ENCODE measurements around the gene MFRP. TPM values are rescaled to one million over a fixed set of nuclear protein-coding genes. Genes with fewer than 3 reads are reported as not detected.
A peak's percentile ranks its signal among the peaks of the same experiment; 100 is the strongest.

The MFRP gene
- total and polyA plus RNA-seq, 9 of the 15 experiments (the other 6 are each of a cell fraction or from before 2014, with no cell fraction given) = not detected

DNA sequence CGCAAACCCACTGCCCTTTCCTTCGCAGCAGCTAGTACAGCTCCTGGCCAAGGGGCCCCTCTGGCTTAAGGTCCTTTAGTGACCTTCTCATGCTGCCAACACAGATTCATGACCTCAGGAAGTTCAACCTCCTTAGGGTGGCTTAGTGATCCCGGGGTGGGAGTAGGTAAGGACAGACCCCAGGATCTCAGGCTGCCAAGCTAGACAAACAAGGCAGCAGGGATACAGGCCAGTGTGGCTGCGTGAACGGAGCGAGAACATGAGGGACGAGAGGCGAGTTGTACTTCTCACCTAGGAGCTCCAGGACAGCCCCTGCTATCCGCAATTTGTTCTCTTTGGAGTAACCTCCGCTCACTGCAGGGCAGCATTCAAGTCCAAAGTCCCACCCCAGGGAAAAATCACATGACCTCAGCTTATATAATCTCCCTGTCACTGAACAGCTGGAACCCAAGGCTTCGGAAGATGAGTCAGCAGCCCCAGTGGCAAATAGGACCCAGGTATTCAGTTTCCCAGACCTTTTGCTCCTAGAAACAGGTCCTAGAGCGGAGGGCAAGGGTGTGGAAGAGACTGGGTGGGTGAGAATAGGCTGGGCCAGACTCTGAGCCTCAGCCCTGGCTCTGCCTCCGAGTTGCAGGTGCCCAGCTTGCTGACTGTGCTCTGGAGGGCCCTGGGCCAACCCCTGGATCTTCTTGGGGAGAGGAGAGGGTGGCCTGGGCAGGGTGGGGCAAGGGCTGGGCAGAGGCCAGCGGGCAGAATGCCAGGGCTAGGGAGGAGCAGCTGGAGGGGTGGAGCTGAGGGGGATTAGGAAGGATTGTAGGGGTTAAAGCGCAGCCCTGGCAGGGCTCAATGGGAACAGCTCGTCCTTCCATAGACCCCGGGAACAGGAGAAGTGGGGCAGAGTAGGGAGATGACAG, 21.9 kb upstream of the MFRP start (continued):
- TF ChIP-seq POLR2H (tag; IDR thresholded peaks at IDR 0.05; ENCODE audit: low read depth) (no peak), ZNF561 (CRISPR knock-in tag; conservative IDR thresholded peaks at IDR 0.05) (no peak), ZBTB7A (IDR thresholded peaks at IDR 0.05; ENCODE audit: borderline replicate concordance, control insufficient read depth, low read depth, low read length) (no peak), ZNF324 (CRISPR knock-in tag; IDR thresholded peaks at IDR 0.05) (no peak), MAFK (IDR thresholded peaks at IDR 0.05; ENCODE audit: low read length) (peak; percentile 80), NEUROD1 (IDR thresholded peaks at IDR 0.05; ENCODE audit: borderline replicate concordance, low read depth, low read length, partially characterized antibody) (no peak), NR2C1 (IDR thresholded peaks at IDR 0.05) (no peak), NR2C1 (tag; IDR thresholded peaks at IDR 0.05) (0 out of 2 replicates have a peak, but pooled peaks have one; percentile 19), CCAR2 (IDR thresholded peaks at IDR 0.05; ENCODE audit: low read depth, low read length) (no peak), PHF20 (IDR thresholded peaks at IDR 0.05; ENCODE audit: partially characterized antibody) (no peak), ZNF384 (IDR thresholded peaks at IDR 0.05; ENCODE audit: low read depth, low read length) (no peak), NFE2 (IDR thresholded peaks at IDR 0.05; ENCODE audit: low read depth) (peak; percentile 93), SRSF9 (IDR thresholded peaks at IDR 0.05; ENCODE audit: borderline replicate concordance, low read depth, low read length) (no peak), L3MBTL2 (IDR thresholded peaks at IDR 0.05) (0 out of 2 replicates have a peak, but pooled peaks have one; percentile 24), SMC3 (conservative IDR thresholded peaks at IDR 0.05; ENCODE audit: insufficient read depth, low read depth, low read length) (no peak), ERF (CRISPR knock-in tag; IDR thresholded peaks at IDR 0.05) (no peak), CBFA2T3 (IDR thresholded peaks at IDR 0.05) (0 out of 2 replicates have a peak, but pooled peaks have one; percentile 18), TBL1XR1 (IDR thresholded peaks at IDR 0.05; ENCODE audit: low read length in 2 of 2) (0 out of 4 replicates have a peak, but pooled peaks of 1 of the 2 experiments have one; percentile 30), CBFA2T2 (conservative IDR thresholded peaks at IDR 0.05) (peak; percentile 31)
- TF ChIP-seq, protein P1, sequence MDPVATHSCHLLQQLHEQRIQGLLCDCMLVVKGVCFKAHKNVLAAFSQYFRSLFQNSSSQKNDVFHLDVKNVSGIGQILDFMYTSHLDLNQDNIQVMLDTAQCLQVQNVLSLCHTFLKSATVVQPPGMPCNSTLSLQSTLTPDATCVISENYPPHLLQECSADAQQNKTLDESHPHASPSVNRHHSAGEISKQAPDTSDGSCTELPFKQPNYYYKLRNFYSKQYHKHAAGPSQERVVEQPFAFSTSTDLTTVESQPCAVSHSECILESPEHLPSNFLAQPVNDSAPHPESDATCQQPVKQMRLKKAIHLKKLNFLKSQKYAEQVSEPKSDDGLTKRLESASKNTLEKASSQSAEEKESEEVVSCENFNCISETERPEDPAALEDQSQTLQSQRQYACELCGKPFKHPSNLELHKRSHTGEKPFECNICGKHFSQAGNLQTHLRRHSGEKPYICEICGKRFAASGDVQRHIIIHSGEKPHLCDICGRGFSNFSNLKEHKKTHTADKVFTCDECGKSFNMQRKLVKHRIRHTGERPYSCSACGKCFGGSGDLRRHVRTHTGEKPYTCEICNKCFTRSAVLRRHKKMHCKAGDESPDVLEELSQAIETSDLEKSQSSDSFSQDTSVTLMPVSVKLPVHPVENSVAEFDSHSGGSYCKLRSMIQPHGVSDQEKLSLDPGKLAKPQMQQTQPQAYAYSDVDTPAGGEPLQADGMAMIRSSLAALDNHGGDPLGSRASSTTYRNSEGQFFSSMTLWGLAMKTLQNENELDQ (CRISPR knock-in tag; IDR thresholded peaks at IDR 0.05; ENCODE audit: borderline replicate concordance) = no peak
- TF ChIP-seq, protein P2, sequence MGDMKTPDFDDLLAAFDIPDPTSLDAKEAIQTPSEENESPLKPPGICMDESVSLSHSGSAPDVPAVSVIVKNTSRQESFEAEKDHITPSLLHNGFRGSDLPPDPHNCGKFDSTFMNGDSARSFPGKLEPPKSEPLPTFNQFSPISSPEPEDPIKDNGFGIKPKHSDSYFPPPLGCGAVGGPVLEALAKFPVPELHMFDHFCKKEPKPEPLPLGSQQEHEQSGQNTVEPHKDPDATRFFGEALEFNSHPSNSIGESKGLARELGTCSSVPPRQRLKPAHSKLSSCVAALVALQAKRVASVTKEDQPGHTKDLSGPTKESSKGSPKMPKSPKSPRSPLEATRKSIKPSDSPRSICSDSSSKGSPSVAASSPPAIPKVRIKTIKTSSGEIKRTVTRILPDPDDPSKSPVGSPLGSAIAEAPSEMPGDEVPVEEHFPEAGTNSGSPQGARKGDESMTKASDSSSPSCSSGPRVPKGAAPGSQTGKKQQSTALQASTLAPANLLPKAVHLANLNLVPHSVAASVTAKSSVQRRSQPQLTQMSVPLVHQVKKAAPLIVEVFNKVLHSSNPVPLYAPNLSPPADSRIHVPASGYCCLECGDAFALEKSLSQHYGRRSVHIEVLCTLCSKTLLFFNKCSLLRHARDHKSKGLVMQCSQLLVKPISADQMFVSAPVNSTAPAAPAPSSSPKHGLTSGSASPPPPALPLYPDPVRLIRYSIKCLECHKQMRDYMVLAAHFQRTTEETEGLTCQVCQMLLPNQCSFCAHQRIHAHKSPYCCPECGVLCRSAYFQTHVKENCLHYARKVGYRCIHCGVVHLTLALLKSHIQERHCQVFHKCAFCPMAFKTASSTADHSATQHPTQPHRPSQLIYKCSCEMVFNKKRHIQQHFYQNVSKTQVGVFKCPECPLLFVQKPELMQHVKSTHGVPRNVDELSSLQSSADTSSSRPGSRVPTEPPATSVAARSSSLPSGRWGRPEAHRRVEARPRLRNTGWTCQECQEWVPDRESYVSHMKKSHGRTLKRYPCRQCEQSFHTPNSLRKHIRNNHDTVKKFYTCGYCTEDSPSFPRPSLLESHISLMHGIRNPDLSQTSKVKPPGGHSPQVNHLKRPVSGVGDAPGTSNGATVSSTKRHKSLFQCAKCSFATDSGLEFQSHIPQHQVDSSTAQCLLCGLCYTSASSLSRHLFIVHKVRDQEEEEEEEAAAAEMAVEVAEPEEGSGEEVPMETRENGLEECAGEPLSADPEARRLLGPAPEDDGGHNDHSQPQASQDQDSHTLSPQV (IDR thresholded peaks at IDR 0.05) = peak; percentile 34; the same call in 1 of the 2 replicates
- TF ChIP-seq, protein P3, sequence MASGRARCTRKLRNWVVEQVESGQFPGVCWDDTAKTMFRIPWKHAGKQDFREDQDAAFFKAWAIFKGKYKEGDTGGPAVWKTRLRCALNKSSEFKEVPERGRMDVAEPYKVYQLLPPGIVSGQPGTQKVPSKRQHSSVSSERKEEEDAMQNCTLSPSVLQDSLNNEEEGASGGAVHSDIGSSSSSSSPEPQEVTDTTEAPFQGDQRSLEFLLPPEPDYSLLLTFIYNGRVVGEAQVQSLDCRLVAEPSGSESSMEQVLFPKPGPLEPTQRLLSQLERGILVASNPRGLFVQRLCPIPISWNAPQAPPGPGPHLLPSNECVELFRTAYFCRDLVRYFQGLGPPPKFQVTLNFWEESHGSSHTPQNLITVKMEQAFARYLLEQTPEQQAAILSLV (tag; IDR thresholded peaks at IDR 0.05) = no peak

Data from K562 (cell line).